ENCODE data around the gene MYRF. TPM values are rescaled to one million over a fixed set of nuclear protein-coding genes. Genes with fewer than 3 reads are reported as not detected.

The MYRF gene
- total and polyA plus RNA-seq, 2 donors from 2014 or later = 6.0 to 36.3 TPM

GRCh38 chr11:61738776-61739175 is 13.7 kb upstream of the MYRF start:
- FAIRE-seq = no peak

GRCh38 chr11:61739413-61739812 is 13.0 kb upstream of the MYRF start:
- Histone ChIP-seq H3K4me1 (ENCODE audit: control insufficient read depth in 2 of 3, insufficient read depth in 2 of 3, low read depth in 1 of 3, low read length in 3 of 3) (no peaks in the 10 kb centered on the region), H3K27me3 (ENCODE audit: control insufficient read depth, insufficient read depth, low read length) (no peaks in the 10 kb centered on the region), H3K36me3 (ENCODE audit: control insufficient read depth in 2 of 3, insufficient read depth in 3 of 3, low read length in 3 of 3) (peaks cover 0 to 6% (median 3%) of the 10 kb centered on the region in 3 donors), H3K9ac (ENCODE audit: low read length in 3 of 3) (no peak overlapping the region), H3K4me3 (ENCODE audit: low read length in 3 of 3) (no peak overlapping the region), H3K27ac (ENCODE audit: low read depth in 2 of 2, low read length in 2 of 2) (no peak overlapping the region), H3K9me3 (ENCODE audit: control insufficient read depth in 2 of 3, insufficient read depth in 1 of 3, low read length in 3 of 3) (no peaks in the 10 kb centered on the region)
- DNase-seq (no peak), FAIRE-seq (no peak)
- intact Hi-C loops (cut with DNase I) = no loop called here
- no peak for TF ChIP-seq CTCF (IDR thresholded peaks at IDR 0.05; ENCODE audit: borderline replicate concordance, extremely low read depth, insufficient read depth)

More at GRCh38 chr11:61738776-61739175, 13.7 kb upstream of the MYRF start:
- no peak for TF ChIP-seq CTCF (IDR thresholded peaks at IDR 0.05; ENCODE audit: borderline replicate concordance, extremely low read depth, insufficient read depth)
- no peaks in the 10 kb centered on the region for H3K9me3 ChIP-seq (ENCODE audit: control insufficient read depth in 2 of 3, insufficient read depth in 1 of 3, low read length in 3 of 3)
- H3K27ac ChIP-seq (ENCODE audit: low read depth in 2 of 2, low read length in 2 of 2) = no peak overlapping the region
- H3K36me3 ChIP-seq (ENCODE audit: control insufficient read depth in 2 of 3, insufficient read depth in 3 of 3, low read length in 3 of 3) = peaks cover 0 to 6% (median 3%) of the 10 kb centered on the region in 3 donors
- no peak overlapping the region for H3K9ac ChIP-seq (ENCODE audit: low read length in 3 of 3)
- no peaks in the 10 kb centered on the region for H3K4me1 ChIP-seq (ENCODE audit: control insufficient read depth in 2 of 3, insufficient read depth in 2 of 3, low read depth in 1 of 3, low read length in 3 of 3)
- no peak for DNase-seq
- no peaks in the 10 kb centered on the region for H3K27me3 ChIP-seq (ENCODE audit: control insufficient read depth, insufficient read depth, low read length)
- intact Hi-C loops (cut with DNase I) = no loop called here
- no peak overlapping the region for H3K4me3 ChIP-seq (ENCODE audit: low read length in 3 of 3)

GRCh38 chr11:61739966-61740365 is 12.5 kb upstream of the MYRF start:
- DNase-seq (no peak), FAIRE-seq (no peak)
- intact Hi-C loops (cut with DNase I) = no loop called here
- Histone ChIP-seq H3K4me3 (ENCODE audit: low read length in 3 of 3) (no peak overlapping the region), H3K36me3 (ENCODE audit: control insufficient read depth in 2 of 3, insufficient read depth in 3 of 3, low read length in 3 of 3) (peaks cover 0 to 6% (median 3%) of the 10 kb centered on the region in 3 donors), H3K4me1 (ENCODE audit: control insufficient read depth in 2 of 3, insufficient read depth in 2 of 3, low read depth in 1 of 3, low read length in 3 of 3) (no peaks in the 10 kb centered on the region), H3K9me3 (ENCODE audit: control insufficient read depth in 2 of 3, insufficient read depth in 1 of 3, low read length in 3 of 3) (no peaks in the 10 kb centered on the region), H3K9ac (ENCODE audit: low read length in 3 of 3) (no peak overlapping the region), H3K27ac (ENCODE audit: low read depth in 2 of 2, low read length in 2 of 2) (no peak overlapping the region), H3K27me3 (ENCODE audit: control insufficient read depth, insufficient read depth, low read length) (no peaks in the 10 kb centered on the region)
- no peak for TF ChIP-seq CTCF (IDR thresholded peaks at IDR 0.05; ENCODE audit: borderline replicate concordance, extremely low read depth, insufficient read depth)

- Histone ChIP-seq H3K36me3 (ENCODE audit: control insufficient read depth in 2 of 3, insufficient read depth in 3 of 3, low read length in 3 of 3) (peaks cover 0 to 3% (median 0%) of the 10 kb centered on the region in 3 donors), H3K4me3 (ENCODE audit: low read length in 3 of 3) (no peak overlapping the region), H3K9me3 (ENCODE audit: control insufficient read depth in 2 of 3, insufficient read depth in 1 of 3, low read length in 3 of 3) (no peaks in the 10 kb centered on the region), H3K27me3 (ENCODE audit: control insufficient read depth, insufficient read depth, low read length) (no peaks in the 10 kb centered on the region), H3K9ac (ENCODE audit: low read length in 3 of 3) (no peak overlapping the region), H3K4me1 (ENCODE audit: control insufficient read depth in 2 of 3, insufficient read depth in 2 of 3, low read depth in 1 of 3, low read length in 3 of 3) (no peaks in the 10 kb centered on the region), H3K27ac (ENCODE audit: low read depth in 2 of 2, low read length in 2 of 2) (no peak overlapping the region)
- TF ChIP-seq CTCF (IDR thresholded peaks at IDR 0.05; ENCODE audit: borderline replicate concordance, extremely low read depth, insufficient read depth) = no peak
- FAIRE-seq = no peak
- intact Hi-C loops (cut with DNase I) = no loop called here
- DNase-seq = peak in 1 of 5 donors; percentile 56
Measured at GRCh38 chr11:61742391-61742790, 10.0 kb upstream of the MYRF start.
